HG02885 (cell line): ENCODE results near the gene RNF125.
A peak's percentile ranks its signal among the peaks of the same experiment; 100 is the strongest.
"Not testable (repeated sequence)": the region's sequence is repeated elsewhere in the genome, so short reads cannot be mapped to it uniquely, and the experiment has no call there.

ENCODE experiments used
- ATAC-seq: cut with Tn5 transposase; IDR thresholded peaks from one replicate; pipeline ENCODE4 v1.9.1; 2021; ENCODE audit warnings: mild to moderate bottlenecking; ENCODE audit not compliant: unreplicated experiment, poor library complexity

RNF125 gene

GRCh38 chr18:32018331-32019250, at the start of gene RNF125:
Gene RNF125, plus strand, starts transcription at chr18:32018825. Its CDS starts 39 bp downstream, at chr18:32018864.
- ATAC-seq: peak; percentile 90

GRCh38 chr18:31970617-31971016, 48.0 kb upstream of the RNF125 start:
- no peak for ATAC-seq

- ATAC-seq: no peak
Measured at GRCh38 chr18:31973929-31974546, 44.6 kb upstream of the RNF125 start.

- no peak for ATAC-seq
Measured at GRCh38 chr18:31976242-31976641, 42.4 kb upstream of the RNF125 start.

GRCh38 chr18:31977270-31977872, 41.3 kb upstream of the RNF125 start:
- ATAC-seq: no peak

GRCh38 chr18:31978616-31979015, 40.0 kb upstream of the RNF125 start:
- no peak for ATAC-seq

GRCh38 chr18:31979714-31980113, 38.9 kb upstream of the RNF125 start:
- no peak for ATAC-seq

- ATAC-seq: no peak
Measured at GRCh38 chr18:31980863-31981262, 37.8 kb upstream of the RNF125 start.

- no peak for ATAC-seq
Measured at GRCh38 chr18:31983020-31983419, 35.6 kb upstream of the RNF125 start.

GRCh38 chr18:31983976-31984375, 34.6 kb upstream of the RNF125 start:
- no peak for ATAC-seq

GRCh38 chr18:31990823-31991222, 27.8 kb upstream of the RNF125 start:
- ATAC-seq: peak; percentile 100

- no peak for ATAC-seq
Measured at GRCh38 chr18:31996007-31996406, 22.6 kb upstream of the RNF125 start.

GRCh38 chr18:31998880-31999412, 19.7 kb upstream of the RNF125 start:
- ATAC-seq: no peak

GRCh38 chr18:32001141-32001540, 17.5 kb upstream of the RNF125 start:
- not testable (repeated sequence) for ATAC-seq

GRCh38 chr18:32003822-32004221, 14.8 kb upstream of the RNF125 start:
- not testable (repeated sequence) for ATAC-seq

- no peak for ATAC-seq
Measured at GRCh38 chr18:32010124-32010721, 8.4 kb upstream of the RNF125 start.

- no peak for ATAC-seq
Measured at GRCh38 chr18:32011193-32011592, 7.4 kb upstream of the RNF125 start.

- peak; percentile 20 for ATAC-seq
Measured at GRCh38 chr18:32019251-32019948, 775 bp downstream of the RNF125 start.

- ATAC-seq: not testable (repeated sequence)
Measured at GRCh38 chr18:32019949-32020625, 1.5 kb downstream of the RNF125 start.
